ENCODE data around the gene DLST. TPM values are rescaled to one million over a fixed set of nuclear protein-coding genes. Genes with fewer than 3 reads are reported as not detected.
A peak's percentile ranks its signal among the peaks of the same experiment; 100 is the strongest.

Gene DLST
- total RNA-seq, result 58.6 and 91.8 TPM in 2 replicates

GRCh38 chr14:74881431-74882102, at the start of gene DLST:
Gene DLST, plus strand, starts transcription at chr14:74881916. Its CDS starts 38 bp downstream, at chr14:74881954.
- H3K4me3 ChIP-seq (ENCODE audit: low read depth, low read length), result peak within 1 kb of the TSS; percentile 66
- DNase-seq (ENCODE audit: low read depth), result no peak
- no peak for TF ChIP-seq CTCF (conservative IDR thresholded peaks at IDR 0.05; ENCODE audit: low read depth, low read length)

DNA sequence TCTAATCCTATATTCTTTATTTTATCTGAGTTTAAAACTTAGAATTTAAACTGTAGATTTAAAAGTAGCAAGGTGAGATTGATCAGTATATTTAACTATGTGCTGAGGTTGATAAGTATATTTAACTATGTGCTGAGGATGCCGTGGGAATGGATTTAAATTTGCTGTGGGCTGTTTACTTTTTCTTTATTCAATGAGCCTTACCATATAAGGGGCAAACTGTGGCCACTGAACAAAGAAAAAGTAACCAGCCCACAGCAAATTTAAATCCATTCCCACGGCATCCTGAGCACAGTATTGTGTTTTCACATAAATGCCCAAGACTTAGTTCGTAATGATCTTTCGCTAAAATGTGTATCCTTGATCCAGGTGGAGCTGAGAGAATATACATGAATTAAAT, 48.9 kb upstream of the DLST start:
- DNase-seq (ENCODE audit: low read depth), result no peak
- no peak overlapping the region for H3K4me3 ChIP-seq (ENCODE audit: low read depth, low read length)
- TF ChIP-seq CTCF (conservative IDR thresholded peaks at IDR 0.05; ENCODE audit: low read depth, low read length), result no peak

GRCh38 chr14:74834692-74835392, 46.9 kb upstream of the DLST start:
- H3K4me3 ChIP-seq (ENCODE audit: low read depth, low read length), result peak overlapping the region; percentile 9
- no peak for TF ChIP-seq CTCF (conservative IDR thresholded peaks at IDR 0.05; ENCODE audit: low read depth, low read length)
- no peak for DNase-seq (ENCODE audit: low read depth)

GRCh38 chr14:74835645-74836250, 46.0 kb upstream of the DLST start:
- no peak for DNase-seq (ENCODE audit: low read depth)
- TF ChIP-seq CTCF (conservative IDR thresholded peaks at IDR 0.05; ENCODE audit: low read depth, low read length), result no peak
- no peak overlapping the region for H3K4me3 ChIP-seq (ENCODE audit: low read depth, low read length)

- DNase-seq (ENCODE audit: low read depth), result no peak
- TF ChIP-seq CTCF (conservative IDR thresholded peaks at IDR 0.05; ENCODE audit: low read depth, low read length), result no peak
- no peak overlapping the region for H3K4me3 ChIP-seq (ENCODE audit: low read depth, low read length)
Measured at GRCh38 chr14:74836251-74836960, 45.3 kb upstream of the DLST start.

DNA sequence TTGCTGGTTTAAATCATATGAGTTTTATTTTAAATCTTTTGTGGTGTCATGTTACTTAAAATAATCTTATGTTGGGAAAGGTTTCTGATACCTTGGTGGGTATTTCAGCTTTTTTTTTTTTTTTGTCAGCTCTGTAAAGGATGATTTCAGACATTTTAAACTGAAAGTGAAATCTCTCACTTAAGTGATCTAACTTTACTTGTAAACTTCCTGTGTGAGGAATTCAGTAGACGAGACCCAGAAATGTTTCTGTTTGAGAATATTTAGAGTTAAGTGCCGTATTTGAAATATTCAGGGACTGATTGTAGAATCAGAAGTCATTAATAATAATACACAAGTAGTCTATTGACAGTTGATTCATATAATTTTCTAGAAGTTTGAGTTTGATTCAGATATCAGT, 43.5 kb upstream of the DLST start:
- TF ChIP-seq CTCF (conservative IDR thresholded peaks at IDR 0.05; ENCODE audit: low read depth, low read length), result no peak
- no peak overlapping the region for H3K4me3 ChIP-seq (ENCODE audit: low read depth, low read length)

More for the DNA sequence above, 43.5 kb upstream of the DLST start:
- DNase-seq (ENCODE audit: low read depth), result no peak
